GM12875 (cell line): ENCODE results near the gene UNC13A.

Experiments
- H3K4me3 ChIP-seq: one replicate; pipeline ENCODE4 v1.5.1; 2011; ENCODE audit warnings: low read depth, low read length, control low read depth
- CTCF ChIP-seq: IDR thresholded peaks from 2 replicates; pipeline ENCODE4 v1.5.1; 2011; ENCODE audit warnings: low read depth, mild to moderate bottlenecking, control low read depth, inconsistent platforms, low read length, moderate library complexity, borderline replicate concordance; ENCODE audit not compliant: insufficient read depth

Gene UNC13A

GRCh38 chr19:17656970-17657369 is 31.2 kb downstream of the UNC13A start:
- no peak for TF ChIP-seq CTCF
- no peak overlapping the region for H3K4me3 ChIP-seq

GRCh38 chr19:17655751-17656472 is 32.2 kb downstream of the UNC13A start:
- no peak for TF ChIP-seq CTCF
- H3K4me3 ChIP-seq: no peak overlapping the region

- no peak for TF ChIP-seq CTCF
- no peak overlapping the region for H3K4me3 ChIP-seq
Observed at GRCh38 chr19:17654993-17655392, 33.2 kb downstream of the UNC13A start.

GRCh38 chr19:17652627-17653026 is 35.5 kb downstream of the UNC13A start:
- no peak for TF ChIP-seq CTCF
- no peak overlapping the region for H3K4me3 ChIP-seq

- H3K4me3 ChIP-seq: no peak overlapping the region
- TF ChIP-seq CTCF: no peak
Observed at GRCh38 chr19:17648786-17649185, 39.4 kb downstream of the UNC13A start.

GRCh38 chr19:17648097-17648660 is 40.0 kb downstream of the UNC13A start:
- TF ChIP-seq CTCF: no peak
- no peak overlapping the region for H3K4me3 ChIP-seq

GRCh38 chr19:17647071-17648020 is 40.8 kb downstream of the UNC13A start:
- no peak overlapping the region for H3K4me3 ChIP-seq
- no peak for TF ChIP-seq CTCF
